CD4-positive, alpha-beta memory T cell (primary cell): ENCODE data around the gene CPZ. TPM values are rescaled to one million over a fixed set of nuclear protein-coding genes. Genes with fewer than 3 reads are reported as not detected.
"Not testable (repeated sequence)": the region's sequence is repeated elsewhere in the genome, so short reads cannot be mapped to it uniquely, and the experiment has no call there.

ENCODE experiments used
- CTCF ChIA-PET: fragments of 350-600 bp; sonication (Branson Sonifier 250); formaldehyde crosslinking; loops from one replicate; lab custom pipeline; 2021; ENCODE audit warnings: inconsistent platforms; ENCODE audit not compliant: partially characterized antibody; lab: Charles Lee
- POLR2A ChIA-PET: fragments of 350-600 bp; sonication (Branson Sonifier 250); formaldehyde crosslinking; loops from one replicate; lab custom pipeline; 2021; ENCODE audit not compliant: partially characterized antibody; lab: Charles Lee
- DNase-seq, 5 donors: peaks; one replicate each; pipeline versions ENCODE4 v3.0.0 to v3.0.0-alpha.2; 2020 to 2022; ENCODE audit warnings: mixed read lengths in 1 of 5
- H3K27ac ChIP-seq: one replicate; pipeline ENCODE4 v1.7.0; 2013; ENCODE audit warnings: low read depth, low read length
- H3K27me3 ChIP-seq: 2 replicates; pipeline ENCODE4 v1.7.0; 2013; ENCODE audit warnings: mild to moderate bottlenecking, low read length, moderate library complexity; ENCODE audit not compliant: insufficient read depth
- H3K36me3 ChIP-seq: 2 replicates; pipeline ENCODE4 v1.7.0; 2013; ENCODE audit warnings: mild to moderate bottlenecking, low read length, moderate library complexity; ENCODE audit not compliant: insufficient read depth
- H3K4me1 ChIP-seq: 2 replicates; pipeline ENCODE4 v1.7.0; 2013; ENCODE audit warnings: mild to moderate bottlenecking, low read length, moderate library complexity; ENCODE audit not compliant: insufficient read depth
- H3K4me3 ChIP-seq, 2 donors: one replicate each; pipeline ENCODE4 v1.7.0; 2013; ENCODE audit warnings: low read length in 2 of 2, mild to moderate bottlenecking in 1 of 2
- H3K9me3 ChIP-seq, 2 donors: one replicate each; pipeline ENCODE4 v1.7.0; 2013; ENCODE audit warnings: low read length in 2 of 2, control low read depth in 1 of 2; ENCODE audit not compliant: control insufficient read depth in 1 of 2
- H3K27ac Mint-ChIP-seq, 7 donors: one replicate each; pipeline ENCODE4 v1.8.0; 2020 to 2021; ENCODE audit warnings: mixed read lengths in 7 of 7, mild to moderate bottlenecking in 6 of 7, inconsistent platforms in 3 of 7, moderate library complexity in 3 of 7
- H3K27me3 Mint-ChIP-seq, 2 donors: one replicate each; pipeline ENCODE4 v1.8.0; 2020 to 2021; ENCODE audit warnings: mixed read lengths in 2 of 2
- H3K36me3 Mint-ChIP-seq, 2 donors: one replicate each; pipeline ENCODE4 v1.8.0; 2020 to 2021; ENCODE audit warnings: mixed read lengths in 2 of 2, inconsistent platforms in 1 of 2, mild to moderate bottlenecking in 1 of 2
- H3K4me1 Mint-ChIP-seq, 4 donors: one replicate each; pipeline ENCODE4 v1.8.0; 2020 to 2021; ENCODE audit warnings: mixed read lengths in 4 of 4, mild to moderate bottlenecking in 1 of 4
- H3K4me3 Mint-ChIP-seq, 8 donors: one replicate each; pipeline ENCODE4 v1.8.0; 2020 to 2021; ENCODE audit warnings: mixed read lengths in 8 of 8, mild to moderate bottlenecking in 7 of 8, moderate library complexity in 6 of 8, inconsistent platforms in 3 of 8
- H3K9me3 Mint-ChIP-seq, 8 donors: one replicate each; pipeline ENCODE4 v1.8.0; 2020 to 2021; ENCODE audit warnings: mixed read lengths in 8 of 8, mild to moderate bottlenecking in 5 of 8, inconsistent platforms in 3 of 8, moderate library complexity in 1 of 8
- intact Hi-C: fragments of 100-400 bp; cut with micrococcal nuclease; formaldehyde crosslinking; loops from one replicate; pipeline ENCODE4 v1.15.1; 2023
- polyA plus RNA-seq, 2 donors: library from polyadenylated mRNA; unstranded; fragments of 300-500 nt; fragmentation: Illumina TruSeq; gene quantifications; one replicate each; pipeline ENCODE4 v1.2.3, GENCODE V29; 2021
- total RNA-seq, 2 experiments: library from RNA; stranded (reverse); gene quantifications; one replicate each; pipeline ENCODE4 v1.2.3, GENCODE V29; 2021

CPZ gene
- total and polyA plus RNA-seq, 4 experiments from 2014 or later: not detected

DNA sequence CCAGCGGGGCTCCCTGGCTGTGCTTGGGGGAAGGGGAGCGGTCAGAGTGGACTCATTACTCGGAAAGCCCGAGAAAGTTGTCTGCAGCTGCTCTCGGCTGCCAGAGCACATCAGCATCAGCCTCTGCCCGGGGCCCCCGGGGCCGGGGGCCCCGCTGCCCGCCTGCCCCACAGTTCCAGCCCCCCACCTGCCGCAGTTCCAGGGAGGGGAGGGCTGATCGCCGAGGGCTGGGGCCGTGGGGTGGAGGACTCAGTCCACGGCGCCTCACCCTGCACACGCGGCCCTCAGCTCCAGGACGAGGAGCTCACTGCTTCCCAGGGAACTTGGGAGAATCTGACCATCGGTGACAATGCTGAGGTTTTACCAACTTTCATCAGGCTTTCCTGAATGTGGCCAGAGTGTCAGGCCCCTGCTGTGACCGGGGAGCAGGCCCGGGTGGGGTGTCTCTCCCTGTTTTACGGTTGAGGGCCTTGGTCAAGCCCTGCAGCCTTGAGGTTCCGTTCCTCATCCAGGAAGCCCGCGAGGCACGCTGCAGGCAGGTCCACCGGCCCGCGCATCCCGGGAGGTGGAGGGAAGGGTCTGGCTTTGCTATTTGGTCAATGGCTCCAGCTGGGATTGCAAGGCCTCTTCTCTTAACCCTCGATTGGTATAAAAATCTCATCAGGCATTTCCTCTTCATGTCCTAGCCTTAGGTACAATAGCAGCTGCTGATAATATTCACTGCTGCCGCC, 57.2 kb downstream of the CPZ start:
- no peaks in the 10 kb centered on the region for H3K9me3 ChIP-seq
- POLR2A ChIA-PET: no interaction called here
- intact Hi-C loops: no loop called here
- no peaks in the 10 kb centered on the region for H3K4me1 ChIP-seq
- Mint-ChIP-seq H3K9me3 (peaks cover 0 to 5% (median under 1%) of the 10 kb centered on the region in 8 donors), H3K36me3 (no peaks in the 10 kb centered on the region), H3K27me3 (peaks cover 0 to 2% of the 10 kb centered on the region in 2 donors), H3K4me3 (no peak overlapping the region), H3K27ac (no peak overlapping the region), H3K4me1 (no peaks in the 10 kb centered on the region)
- no peak overlapping the region for H3K27ac ChIP-seq
- H3K4me3 ChIP-seq: no peak overlapping the region
- no peaks in the 10 kb centered on the region for H3K27me3 ChIP-seq
- DNase-seq: no peak
- CTCF ChIA-PET: no interaction called here
- no peaks in the 10 kb centered on the region for H3K36me3 ChIP-seq

DNA sequence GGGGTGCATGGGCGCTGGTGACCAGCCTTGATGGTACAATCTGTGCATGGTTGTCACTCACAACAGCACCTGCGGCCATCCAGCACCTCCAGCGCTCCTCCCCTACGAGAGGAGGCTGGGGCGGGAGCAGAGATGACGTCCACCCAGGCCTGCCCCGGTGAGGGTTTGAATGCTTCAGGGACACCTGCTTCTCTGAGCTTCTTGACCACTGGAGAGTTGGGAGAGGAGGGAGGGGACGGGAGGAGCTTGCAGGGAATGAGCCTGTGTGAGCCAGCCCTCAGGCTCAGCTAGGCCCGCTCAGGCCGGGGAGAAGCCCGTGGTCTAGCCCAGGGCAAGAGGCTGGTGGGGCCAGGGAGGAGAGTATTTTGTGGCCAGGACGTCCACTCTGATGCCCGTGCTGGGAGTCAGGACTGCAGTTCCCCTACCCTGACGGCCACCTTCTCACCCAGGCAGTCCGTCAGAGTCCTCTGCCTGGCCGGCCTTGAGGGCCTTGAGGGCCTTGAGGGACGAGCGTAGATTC, 59.2 kb downstream of the CPZ start:
- Mint-ChIP-seq H3K4me3 (no peak overlapping the region), H3K27me3 (peaks cover 1 to 5% of the 10 kb centered on the region in 2 donors), H3K4me1 (no peaks in the 10 kb centered on the region), H3K36me3 (no peaks in the 10 kb centered on the region), H3K27ac (no peak overlapping the region), H3K9me3 (peaks cover 0 to 5% (median 2%) of the 10 kb centered on the region in 8 donors)
- Histone ChIP-seq H3K36me3 (no peaks in the 10 kb centered on the region), H3K27me3 (no peaks in the 10 kb centered on the region), H3K4me1 (no peaks in the 10 kb centered on the region), H3K9me3 (no peaks in the 10 kb centered on the region), H3K27ac (no peak overlapping the region), H3K4me3 (no peak overlapping the region)
- ChIA-PET CTCF (no interaction called here), POLR2A (no interaction called here)
- DNase-seq: no peak
- intact Hi-C loops: no loop called here

DNA sequence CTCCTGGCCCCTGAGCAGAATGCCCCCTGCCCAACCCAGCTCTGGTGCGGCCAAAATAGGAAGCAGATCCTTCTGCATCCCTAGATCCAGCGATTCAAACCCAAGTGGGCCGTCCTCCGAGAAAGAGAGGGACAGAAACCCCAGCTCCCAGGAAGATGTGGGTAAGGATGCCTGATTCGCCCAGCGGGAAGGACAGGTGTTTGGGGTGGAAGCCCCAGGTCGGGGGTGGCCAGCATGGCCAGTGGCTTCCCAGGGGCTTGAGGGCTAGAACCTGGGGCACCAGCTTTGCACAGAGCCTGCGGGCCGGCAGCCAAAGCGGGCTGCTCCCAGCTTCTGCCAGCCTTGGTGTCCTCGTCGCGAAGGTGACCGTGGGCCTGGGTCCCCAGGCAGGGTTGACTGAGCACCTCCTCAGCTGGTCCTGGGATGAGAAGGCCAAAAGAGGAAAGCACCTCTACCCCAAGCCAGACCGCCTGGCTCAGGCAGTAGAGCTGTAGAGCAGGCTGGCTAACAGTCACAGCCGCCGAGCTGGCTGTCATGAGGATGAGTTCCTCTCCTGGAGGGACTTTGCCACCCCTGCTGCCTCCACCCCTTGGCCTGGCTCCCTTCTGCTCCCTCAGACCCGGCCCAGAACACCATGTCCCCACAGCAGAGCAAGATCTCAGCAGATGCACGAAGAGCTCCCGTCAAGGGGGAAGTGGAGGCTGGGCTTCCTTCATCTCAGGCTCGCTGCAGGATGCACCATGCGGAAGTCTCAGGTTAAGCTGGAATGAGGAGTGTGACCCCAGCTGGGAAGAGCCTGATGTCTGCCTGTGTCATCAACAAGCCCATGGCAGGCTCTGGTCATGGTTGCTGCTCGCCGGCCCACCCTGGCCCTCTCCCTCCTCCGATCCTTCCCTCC, 59.9 kb downstream of the CPZ start:
- no peaks in the 10 kb centered on the region for H3K27me3 ChIP-seq
- no peaks in the 10 kb centered on the region for H3K36me3 ChIP-seq
- DNase-seq: no peak
- intact Hi-C loops: no loop called here
- Mint-ChIP-seq H3K27ac (no peak overlapping the region), H3K9me3 (peaks cover 0 to 5% (median 2%) of the 10 kb centered on the region in 8 donors), H3K4me3 (no peak overlapping the region), H3K27me3 (peaks cover 1 to 5% of the 10 kb centered on the region in 2 donors), H3K36me3 (no peaks in the 10 kb centered on the region), H3K4me1 (no peaks in the 10 kb centered on the region)
- H3K9me3 ChIP-seq: no peaks in the 10 kb centered on the region
- no peak overlapping the region for H3K27ac ChIP-seq
- no peaks in the 10 kb centered on the region for H3K4me1 ChIP-seq
- POLR2A ChIA-PET: no interaction called here
- CTCF ChIA-PET: no interaction called here
- no peak overlapping the region for H3K4me3 ChIP-seq

DNA sequence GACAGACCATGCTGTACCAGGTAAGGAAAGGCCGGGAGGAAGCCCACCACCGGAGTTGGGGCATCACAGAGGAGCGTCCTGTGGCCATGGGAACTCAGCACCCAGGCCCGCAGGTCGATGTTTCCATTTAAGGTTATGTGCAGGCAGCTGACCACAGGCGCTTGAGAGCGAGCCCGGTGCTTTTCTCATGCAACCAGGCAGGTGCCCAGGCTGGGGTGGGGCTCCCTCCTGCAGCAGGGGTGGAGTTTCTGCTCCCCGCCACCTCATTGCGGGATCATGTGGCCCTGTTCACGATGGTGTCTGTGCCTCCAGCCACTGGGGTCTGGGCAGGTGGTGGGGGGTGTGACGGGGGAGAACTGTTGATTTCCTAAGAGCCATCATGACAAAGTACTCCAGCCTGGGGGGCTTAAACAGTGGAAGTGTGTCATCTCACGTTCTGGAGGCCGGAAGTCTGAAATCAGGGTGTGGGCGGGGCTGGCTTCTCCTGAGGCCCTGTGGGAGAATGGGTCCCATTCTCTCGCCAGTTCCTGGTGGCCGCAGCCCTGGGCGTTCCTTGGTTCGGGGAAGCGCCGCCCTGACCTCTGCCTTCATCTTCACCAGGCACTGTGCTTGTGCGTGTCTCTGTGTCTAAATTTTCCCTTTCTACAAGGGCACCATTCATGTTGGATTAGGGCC, 60.9 kb downstream of the CPZ start:
- H3K9me3 Mint-ChIP-seq: peaks cover 0 to 5% (median 2%) of the 10 kb centered on the region in 8 donors
- Histone ChIP-seq H3K36me3 (no peaks in the 10 kb centered on the region), H3K27ac (no peak overlapping the region), H3K9me3 (no peaks in the 10 kb centered on the region), H3K4me1 (no peaks in the 10 kb centered on the region), H3K27me3 (no peaks in the 10 kb centered on the region), H3K4me3 (no peak overlapping the region)
- ChIA-PET CTCF (no interaction called here), POLR2A (no interaction called here)
- H3K36me3 Mint-ChIP-seq: no peaks in the 10 kb centered on the region
- H3K4me1 Mint-ChIP-seq: no peaks in the 10 kb centered on the region
- no peak overlapping the region for H3K4me3 Mint-ChIP-seq
- peaks cover 1 to 5% of the 10 kb centered on the region in 2 donors for H3K27me3 Mint-ChIP-seq
- no peak for DNase-seq
- no peak overlapping the region for H3K27ac Mint-ChIP-seq
- intact Hi-C loops: no loop called here

DNA sequence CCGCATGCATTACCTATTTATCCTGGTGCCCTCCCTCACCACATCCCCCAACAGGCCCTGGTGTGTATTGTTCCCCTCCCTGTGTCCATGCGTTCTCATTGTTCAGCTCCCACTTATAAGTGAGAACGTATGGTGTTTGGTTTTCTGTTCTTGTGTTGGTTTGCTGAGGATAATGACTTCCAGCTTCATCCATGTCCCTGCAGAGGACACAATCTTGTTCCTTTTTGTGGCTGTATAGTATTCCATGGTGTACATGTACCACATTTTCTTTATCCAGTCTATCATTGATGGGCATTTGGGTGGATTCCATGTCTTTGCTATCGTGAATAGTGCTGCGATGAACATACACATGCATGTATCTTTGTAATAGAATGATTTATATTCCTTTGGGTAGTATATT, 61.6 kb downstream of the CPZ start:
- H3K9me3 ChIP-seq, intact Hi-C loops, H3K27ac Mint-ChIP-seq, H3K27me3 Mint-ChIP-seq, H3K36me3 ChIP-seq, H3K4me1 Mint-ChIP-seq, DNase-seq, H3K4me3 Mint-ChIP-seq, H3K27me3 ChIP-seq, CTCF ChIA-PET, H3K4me3 ChIP-seq, H3K4me1 ChIP-seq, H3K9me3 Mint-ChIP-seq, H3K36me3 Mint-ChIP-seq, H3K27ac ChIP-seq, POLR2A ChIA-PET: not testable (repeated sequence)

DNA sequence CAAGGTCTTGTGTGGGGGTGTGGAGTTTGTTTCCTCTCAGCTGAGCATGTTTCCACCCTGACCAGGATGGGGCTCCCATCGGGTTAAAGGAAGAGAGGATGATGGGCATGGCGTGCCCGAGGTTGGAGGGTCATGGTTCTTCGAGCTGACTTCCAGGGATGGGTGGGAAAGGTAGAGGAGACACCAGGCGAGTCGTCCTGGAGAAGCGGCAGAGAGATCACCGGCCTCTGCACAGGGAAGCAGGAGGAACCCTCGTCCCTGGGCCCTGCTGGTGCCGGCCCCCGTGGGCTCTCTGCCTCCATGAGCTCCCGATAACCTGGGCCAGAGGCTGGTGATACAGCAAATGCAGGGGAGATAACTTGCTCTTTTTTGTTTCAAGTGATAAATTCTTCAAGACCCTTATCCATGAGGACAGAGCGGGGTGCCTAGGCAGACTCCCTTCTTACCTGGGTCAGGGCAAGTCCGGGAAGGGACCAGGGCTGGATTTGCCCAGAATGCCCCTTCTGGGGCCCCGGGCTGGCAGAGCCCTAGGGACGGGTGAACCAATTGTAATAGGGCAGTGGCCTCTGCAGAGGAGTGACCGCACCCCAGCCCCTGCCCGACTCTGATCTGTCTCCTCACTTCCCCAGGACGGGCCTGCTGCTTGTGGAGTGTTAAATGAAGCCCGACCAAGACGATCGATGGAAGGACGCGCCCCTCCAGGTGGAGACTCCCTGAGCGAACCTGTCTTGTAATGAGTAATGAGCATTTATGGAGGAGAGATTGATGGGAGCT, 63.0 kb downstream of the CPZ start:
- intact Hi-C loops: no loop called here
- POLR2A ChIA-PET: no interaction called here

More for the DNA sequence above, 63.0 kb downstream of the CPZ start:
- Mint-ChIP-seq H3K4me3 (no peak overlapping the region), H3K9me3 (peaks cover 0 to 5% (median 1%) of the 10 kb centered on the region in 8 donors), H3K4me1 (peaks cover 0 to under 1% (median 0%) of the 10 kb centered on the region in 4 donors), H3K36me3 (no peaks in the 10 kb centered on the region), H3K27me3 (peaks cover 3 to 5% of the 10 kb centered on the region in 2 donors), H3K27ac (no peak overlapping the region)
- no peaks in the 10 kb centered on the region for H3K4me1 ChIP-seq
- no peaks in the 10 kb centered on the region for H3K27me3 ChIP-seq
- H3K36me3 ChIP-seq: no peaks in the 10 kb centered on the region
- no peak for DNase-seq
- CTCF ChIA-PET: no interaction called here
- H3K27ac ChIP-seq: no peak overlapping the region
- H3K4me3 ChIP-seq: no peak overlapping the region
- H3K9me3 ChIP-seq: no peaks in the 10 kb centered on the region
